Activated T-helper 1 cell treated with Interleukin-2 at 50 U/mL for 16 hours (primary cell): ENCODE measurements around the gene MRPL14.

Source experiments
- DNase-seq: peaks from one replicate; pipeline ENCODE4 v3.0.0-alpha.2; 2020; ENCODE audit warnings: low read depth

MRPL14 gene

GRCh38 chr6:44078827-44079671, 48.2 kb downstream of the MRPL14 start:
- peak; percentile 40 for DNase-seq

DNA sequence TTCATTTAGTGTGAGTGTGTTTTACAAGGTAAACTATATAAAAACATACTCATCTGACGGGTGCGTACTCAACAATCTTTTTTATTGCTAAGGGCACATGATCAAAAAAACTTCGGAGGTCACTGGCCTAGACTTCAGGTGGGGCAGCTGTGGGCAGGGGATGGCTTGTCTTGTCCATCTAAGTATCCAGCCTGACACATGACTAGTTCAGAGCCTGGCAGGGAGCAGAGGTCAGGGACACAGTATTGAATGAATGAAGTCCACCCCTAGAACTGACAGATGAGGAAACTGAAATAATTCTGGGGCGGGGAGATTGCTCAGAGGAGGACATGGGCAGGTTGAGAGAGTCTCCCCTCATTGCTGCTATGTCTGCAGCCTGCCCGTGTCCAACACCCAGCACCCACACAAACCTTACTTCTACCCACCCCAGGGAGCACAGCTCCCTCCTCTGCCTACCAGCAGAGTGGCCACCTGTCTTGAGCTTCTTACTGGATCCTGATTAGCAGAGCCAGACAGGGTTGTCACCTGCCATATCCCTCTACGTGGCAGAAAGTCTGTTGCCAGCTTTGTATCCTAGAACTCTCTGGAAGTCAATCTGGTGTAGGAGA, 48.9 kb downstream of the MRPL14 start:
- no peak for DNase-seq

- DNase-seq = no peak
Measured at GRCh38 chr6:44077214-44077946, 49.9 kb downstream of the MRPL14 start.

- no peak for DNase-seq
Measured at GRCh38 chr6:44076356-44077213, 50.7 kb downstream of the MRPL14 start.

GRCh38 chr6:44075647-44076355, 51.5 kb downstream of the MRPL14 start:
- DNase-seq = no peak

DNA sequence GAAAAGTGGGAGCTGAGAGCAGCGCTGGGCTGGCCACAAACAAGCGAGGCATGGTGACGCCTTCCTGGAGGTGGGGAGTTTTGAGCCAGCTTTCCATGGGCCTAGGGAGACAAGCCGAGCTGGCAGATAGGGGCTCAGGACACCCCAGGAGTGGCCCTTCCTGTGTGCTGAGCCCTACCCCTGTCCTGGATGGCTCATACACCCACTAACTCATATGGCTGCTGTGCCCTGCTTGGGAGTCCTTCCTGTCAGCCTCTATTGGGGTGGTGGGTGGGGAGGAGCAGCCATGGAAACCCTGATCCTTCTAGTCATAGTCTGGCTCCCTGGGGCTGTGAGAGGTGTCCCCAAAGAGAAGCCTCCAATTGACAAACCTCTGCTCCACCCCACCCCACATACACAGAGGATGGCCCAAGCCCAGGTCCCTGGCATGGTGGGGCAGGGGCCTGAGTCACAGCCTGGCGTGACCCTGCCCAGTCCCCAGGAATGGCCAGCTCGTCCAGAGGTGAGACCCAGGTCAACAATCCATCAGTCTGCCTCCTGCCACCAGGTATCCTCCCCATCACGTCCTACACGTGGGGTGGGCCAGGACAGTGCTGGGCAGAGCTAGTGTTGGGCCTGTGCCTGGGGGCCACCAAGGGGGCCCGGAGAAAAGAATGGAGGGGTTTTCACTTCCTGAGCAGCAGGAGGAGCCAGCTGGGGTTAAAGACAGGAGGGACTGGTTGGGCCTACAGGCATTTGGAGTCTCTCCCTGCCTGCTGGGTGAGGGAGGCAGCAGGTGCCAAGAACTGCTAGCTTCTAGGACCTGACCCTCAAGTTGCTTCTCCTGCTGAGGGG, 52.2 kb downstream of the MRPL14 start:
- no peak for DNase-seq

DNA sequence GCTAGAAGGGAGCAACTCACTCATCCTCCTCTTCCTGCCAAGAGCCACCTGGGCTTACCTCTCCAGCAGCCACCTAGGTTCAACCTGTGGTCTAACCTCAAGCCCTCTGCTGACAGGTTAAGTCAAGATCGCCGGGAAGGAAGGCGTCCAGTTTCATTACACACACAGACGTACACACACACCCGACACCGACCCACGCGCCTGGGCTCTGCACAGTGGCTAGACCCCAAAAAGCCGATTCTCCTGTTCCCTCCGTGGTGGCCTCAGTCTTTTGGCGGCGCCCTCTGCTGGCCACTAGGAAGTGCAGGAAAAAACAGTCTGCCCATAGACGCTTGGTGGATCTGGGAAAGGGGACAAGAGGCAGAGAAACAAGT, 52.8 kb downstream of the MRPL14 start:
- DNase-seq = peak; percentile 39

- DNase-seq = no peak
Measured at GRCh38 chr6:44073612-44074438, 53.4 kb downstream of the MRPL14 start.

GRCh38 chr6:44072959-44073611, 54.2 kb downstream of the MRPL14 start:
- DNase-seq = peak; percentile 57

GRCh38 chr6:44072452-44072958, 54.7 kb downstream of the MRPL14 start:
- DNase-seq = no peak

DNA sequence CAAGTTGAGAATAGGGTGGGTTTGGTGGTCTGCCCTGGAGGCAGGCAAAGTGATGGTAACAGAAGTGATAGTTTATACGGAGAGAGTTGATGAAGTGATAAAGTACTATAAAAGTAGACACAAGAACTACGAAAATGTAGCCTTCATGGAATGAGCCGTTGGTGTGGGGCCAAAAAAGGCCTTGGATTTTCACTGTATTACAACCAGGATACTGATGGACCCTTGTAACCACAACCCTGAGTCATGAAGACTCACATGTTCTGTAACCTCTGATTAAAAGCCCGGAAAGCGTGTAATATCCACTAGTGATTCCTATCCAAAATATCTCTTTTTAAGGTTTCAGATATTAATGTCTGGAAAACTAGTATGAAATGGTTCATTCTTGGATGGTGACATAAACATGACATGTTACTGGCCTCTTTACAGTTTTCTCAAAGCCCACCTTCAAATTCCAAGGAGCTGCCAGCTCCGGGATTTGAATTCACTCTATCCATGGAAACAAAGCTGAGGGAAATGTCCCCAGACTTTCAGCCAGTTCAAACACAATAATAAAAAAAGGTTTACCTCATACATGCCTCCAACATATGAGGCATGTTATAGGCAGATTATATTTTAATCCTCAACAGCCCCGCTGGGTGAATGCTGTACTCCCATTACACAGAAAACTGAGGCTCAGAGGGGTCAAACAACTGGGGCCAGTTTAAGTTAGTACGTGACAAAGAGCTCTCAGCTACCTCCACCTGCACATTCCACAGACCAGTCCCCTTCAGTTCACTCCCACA, 55.4 kb downstream of the MRPL14 start:
- DNase-seq = no peak

DNA sequence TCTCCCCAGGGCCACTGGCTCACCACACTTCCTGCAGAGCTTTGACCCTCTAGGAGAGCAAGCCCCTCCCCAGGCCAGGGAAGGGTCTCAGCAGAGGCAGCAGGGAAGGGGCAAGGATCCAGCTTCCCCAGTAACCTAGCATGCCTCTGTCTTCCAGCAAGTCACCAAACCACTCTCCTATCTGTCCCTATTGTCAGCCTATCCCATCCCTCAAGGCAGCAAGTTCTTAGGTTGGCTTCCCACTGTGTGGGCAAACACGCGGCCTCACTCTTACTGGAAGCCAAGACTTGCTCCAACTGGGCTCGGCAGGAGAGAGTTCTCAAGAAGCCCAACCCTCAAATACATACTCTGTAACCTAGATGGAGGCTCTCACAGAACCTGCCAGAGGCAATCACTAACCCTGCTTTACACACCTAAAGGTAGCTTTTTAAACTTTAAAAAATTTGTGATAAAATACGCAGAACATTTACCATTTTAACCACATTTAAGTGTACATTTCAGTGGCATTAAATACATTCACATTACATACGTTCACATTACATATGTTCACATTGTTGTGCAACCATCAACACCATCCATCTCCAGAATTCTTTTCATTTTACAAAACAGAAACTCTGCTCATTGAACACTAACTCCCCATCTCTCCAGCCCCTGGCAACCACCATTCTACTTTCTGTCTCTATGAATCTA, 58.5 kb downstream of the MRPL14 start:
- no peak for DNase-seq

DNA sequence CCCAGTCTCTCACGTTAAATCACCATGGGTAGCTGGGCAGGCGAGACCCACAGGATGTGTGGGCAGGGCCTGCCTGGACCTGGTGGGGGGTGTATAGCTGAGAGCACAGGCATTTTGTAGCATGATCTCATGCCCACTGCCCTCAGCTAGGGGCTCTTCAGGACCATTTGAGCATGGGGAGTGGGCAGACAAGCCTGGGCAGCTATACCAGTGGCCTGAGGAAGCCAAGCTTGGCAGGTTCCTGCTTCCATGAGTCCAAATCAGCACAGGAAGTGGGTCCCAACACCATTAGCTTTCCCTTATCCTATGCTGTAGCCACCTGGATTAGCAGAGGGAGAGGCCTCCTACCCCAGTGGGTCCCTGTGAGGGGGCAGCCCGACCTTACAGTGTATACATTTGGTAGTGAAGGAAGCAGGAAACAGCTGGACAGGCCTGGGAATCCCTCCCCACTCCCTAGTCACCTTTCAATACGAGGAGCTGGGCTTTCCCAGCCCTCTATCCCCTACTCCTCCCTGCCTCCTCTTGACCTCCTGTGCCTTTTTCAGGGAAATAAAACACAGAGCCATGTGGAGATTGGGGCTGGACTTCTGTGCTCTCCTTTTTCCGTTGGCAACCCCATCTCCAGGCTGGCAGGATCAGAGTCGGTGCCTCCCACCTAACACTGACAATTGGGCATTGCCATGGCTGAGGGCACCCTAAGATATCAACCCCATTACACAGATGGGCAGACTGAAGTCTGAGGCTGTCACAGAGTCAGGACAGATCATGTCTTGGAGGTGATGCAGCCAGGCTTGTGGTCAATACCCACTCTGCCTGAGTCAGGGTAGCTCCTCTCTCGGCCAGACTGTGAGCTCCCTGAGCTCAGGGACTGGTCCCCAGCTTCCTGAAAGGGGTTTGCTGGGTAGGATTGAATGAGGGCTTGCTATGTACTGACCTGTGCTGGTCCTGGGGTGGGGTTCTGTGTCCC, 59.8 kb downstream of the MRPL14 start:
- DNase-seq = no peak

DNA sequence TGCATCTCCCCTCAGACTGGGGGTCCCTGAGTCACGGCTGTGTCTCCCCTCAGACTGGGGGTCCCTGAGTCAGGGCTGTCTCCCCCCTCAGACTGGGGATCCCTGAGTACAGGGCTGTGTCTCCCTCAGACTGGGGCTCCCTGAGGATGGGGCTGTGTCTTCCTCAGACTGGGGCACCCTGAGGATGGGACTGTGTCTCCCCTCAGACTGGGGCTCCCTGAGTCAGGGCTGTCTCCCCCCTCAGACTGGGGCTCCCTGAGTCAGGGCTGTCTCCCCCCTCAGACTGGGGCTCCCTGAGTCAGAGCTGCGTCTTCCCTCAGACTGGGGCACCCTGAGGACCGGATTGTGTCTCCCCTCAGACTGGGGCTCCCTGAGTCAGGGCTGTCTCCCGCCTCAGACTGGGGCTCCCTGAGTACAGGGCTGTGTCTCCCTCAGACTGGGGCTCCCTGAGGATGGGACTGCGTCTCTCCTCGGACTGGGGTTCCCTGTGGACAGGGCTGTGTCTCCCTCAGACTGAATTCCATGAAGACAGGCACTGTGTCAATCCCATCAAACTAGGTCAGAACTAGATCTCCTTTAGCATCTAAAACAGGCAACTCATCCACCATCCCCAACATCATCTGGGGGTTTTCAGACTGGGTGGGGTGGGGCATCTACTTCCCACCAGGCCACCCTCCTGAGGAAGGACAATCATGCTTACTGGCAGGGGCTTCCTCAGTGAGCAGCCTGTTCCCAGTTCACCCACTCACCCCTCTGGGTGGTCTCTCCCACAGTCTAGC, 60.7 kb downstream of the MRPL14 start:
- DNase-seq = no peak

- DNase-seq = no peak
Measured at GRCh38 chr6:44065443-44066140, 61.7 kb downstream of the MRPL14 start.
